MM.1S (cell line): ENCODE data around the gene AOC1.

Source experiments
- EZH2 ChIP-seq: fragments of 300-600 bp; sonication (generic); optimal IDR thresholded peaks from 2 replicates; pipeline ENCODE3; 2017; ENCODE audit warnings: low read depth, mild to moderate bottlenecking, antibody characterized with exemption, low read length, mixed read lengths
- EZH2phosphoT487 ChIP-seq: fragments of 300-600 bp; sonication (generic); IDR thresholded peaks from 2 replicates; pipeline ENCODE4 v1.6.1; 2018; ENCODE audit warnings: antibody characterized with exemption, low read length
- TF ChIP-seq, protein P1 (sequence below): fragments of 300-600 bp; sonication (generic); IDR thresholded peaks from 2 replicates; pipeline ENCODE4 v1.5.1; 2016; ENCODE audit warnings: antibody characterized with exemption, low read length, mixed read lengths

DNA sequence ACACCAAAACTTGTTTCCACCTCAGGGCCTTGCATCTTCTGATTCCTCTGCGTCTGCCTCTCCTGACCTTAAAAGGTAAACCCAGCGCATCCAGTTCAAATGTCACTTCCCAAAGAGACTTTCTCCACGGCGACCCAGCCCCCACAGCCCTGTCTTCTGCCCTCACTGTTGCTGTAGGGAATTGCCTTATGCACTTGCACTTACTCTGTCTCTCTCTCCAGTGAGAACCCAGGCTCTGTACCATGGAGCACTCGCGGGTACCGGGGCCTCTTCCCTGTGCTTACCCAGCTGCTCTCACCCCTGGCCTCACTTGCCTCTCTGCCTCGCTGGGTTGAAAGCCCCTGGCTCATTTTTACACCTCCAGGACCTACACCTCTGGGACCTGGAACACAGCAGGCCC is 48.4 kb downstream of the AOC1 start:
- TF ChIP-seq, protein P1, sequence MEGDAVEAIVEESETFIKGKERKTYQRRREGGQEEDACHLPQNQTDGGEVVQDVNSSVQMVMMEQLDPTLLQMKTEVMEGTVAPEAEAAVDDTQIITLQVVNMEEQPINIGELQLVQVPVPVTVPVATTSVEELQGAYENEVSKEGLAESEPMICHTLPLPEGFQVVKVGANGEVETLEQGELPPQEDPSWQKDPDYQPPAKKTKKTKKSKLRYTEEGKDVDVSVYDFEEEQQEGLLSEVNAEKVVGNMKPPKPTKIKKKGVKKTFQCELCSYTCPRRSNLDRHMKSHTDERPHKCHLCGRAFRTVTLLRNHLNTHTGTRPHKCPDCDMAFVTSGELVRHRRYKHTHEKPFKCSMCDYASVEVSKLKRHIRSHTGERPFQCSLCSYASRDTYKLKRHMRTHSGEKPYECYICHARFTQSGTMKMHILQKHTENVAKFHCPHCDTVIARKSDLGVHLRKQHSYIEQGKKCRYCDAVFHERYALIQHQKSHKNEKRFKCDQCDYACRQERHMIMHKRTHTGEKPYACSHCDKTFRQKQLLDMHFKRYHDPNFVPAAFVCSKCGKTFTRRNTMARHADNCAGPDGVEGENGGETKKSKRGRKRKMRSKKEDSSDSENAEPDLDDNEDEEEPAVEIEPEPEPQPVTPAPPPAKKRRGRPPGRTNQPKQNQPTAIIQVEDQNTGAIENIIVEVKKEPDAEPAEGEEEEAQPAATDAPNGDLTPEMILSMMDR, result no peak
- no peak for TF ChIP-seq EZH2
- no peak for TF ChIP-seq EZH2phosphoT487
